H9 (cell line): Measurements from ENCODE around the gene CAMTA1. TPM values are rescaled to one million over a fixed set of nuclear protein-coding genes. Genes with fewer than 3 reads are reported as not detected.

Experiments used
- DNase-seq: peaks from one replicate; pipeline ENCODE4 v3.0.0-alpha.2; 2017
- H2AFZ ChIP-seq: one replicate; pipeline ENCODE4 v1.6.1; 2013; ENCODE audit warnings: mild to moderate bottlenecking, low read length, control low read depth, moderate library complexity
- H2AK5ac ChIP-seq: 2 replicates; pipeline ENCODE4 v1.6.1; 2013; ENCODE audit warnings: low read length, control low read depth, mixed read lengths; ENCODE audit not compliant: insufficient read length
- H2BK120ac ChIP-seq: one replicate; pipeline ENCODE4 v1.6.1; 2013; ENCODE audit warnings: low read depth, mild to moderate bottlenecking, low read length, control low read depth, inconsistent platforms; ENCODE audit not compliant: poor library complexity, severe bottlenecking
- H2BK12ac ChIP-seq: 2 replicates; pipeline ENCODE4 v1.6.1; 2013; ENCODE audit warnings: low read length, control low read depth, mixed read lengths, low read depth; ENCODE audit not compliant: insufficient read length
- H2BK15ac ChIP-seq: 2 replicates; pipeline ENCODE4 v1.6.1; 2013; ENCODE audit warnings: low read depth, low read length, control low read depth
- H2BK20ac ChIP-seq: one replicate; pipeline ENCODE4 v1.6.1; 2013; ENCODE audit warnings: low read depth, mild to moderate bottlenecking, low read length, control low read depth, inconsistent platforms; ENCODE audit not compliant: poor library complexity, severe bottlenecking
- H2BK5ac ChIP-seq: 2 replicates; pipeline ENCODE4 v1.6.1; 2013; ENCODE audit warnings: low read length, control low read depth, mixed read lengths; ENCODE audit not compliant: insufficient read length
- H3K14ac ChIP-seq: 2 replicates; pipeline ENCODE4 v1.6.1; 2013; ENCODE audit warnings: low read length, control low read depth; ENCODE audit not compliant: insufficient read depth
- H3K18ac ChIP-seq: 2 replicates; pipeline ENCODE4 v1.6.1; 2013; ENCODE audit warnings: low read depth, mild to moderate bottlenecking, mixed read lengths, low read length, control low read depth; ENCODE audit not compliant: insufficient read length
- H3K23ac ChIP-seq: 2 replicates; pipeline ENCODE4 v1.6.1; 2013; ENCODE audit warnings: low read length, control low read depth, mixed read lengths, low read depth; ENCODE audit not compliant: insufficient read length
- H3K23me2 ChIP-seq: 2 replicates; pipeline ENCODE4 v1.6.1; 2013; ENCODE audit warnings: low read depth, mild to moderate bottlenecking, mixed read lengths, low read length, control low read depth; ENCODE audit not compliant: insufficient read length, poor library complexity, severe bottlenecking
- H3K27ac ChIP-seq: 2 replicates; pipeline ENCODE4 v1.5.1; 2013; ENCODE audit warnings: low read length, control low read depth, mixed read lengths, low read depth; ENCODE audit not compliant: insufficient read length
- H3K27me3 ChIP-seq: 2 replicates; pipeline ENCODE4 v1.6.1; 2013; ENCODE audit warnings: low read length, control low read depth, inconsistent platforms; ENCODE audit not compliant: insufficient read depth
- H3K4ac ChIP-seq: 2 replicates; pipeline ENCODE4 v1.6.1; 2013; ENCODE audit warnings: low read depth, mild to moderate bottlenecking, control low read depth, inconsistent platforms, low read length, moderate library complexity
- H3K4me1 ChIP-seq: 2 replicates; pipeline ENCODE4 v1.6.1; 2013; ENCODE audit warnings: low read length, control low read depth, inconsistent platforms; ENCODE audit not compliant: insufficient read depth
- H3K4me2 ChIP-seq: 2 replicates; pipeline ENCODE4 v1.6.1; 2013; ENCODE audit warnings: low read length, control low read depth, mixed read lengths; ENCODE audit not compliant: insufficient read length, insufficient read depth
- H3K56ac ChIP-seq: 2 replicates; pipeline ENCODE4 v1.6.1; 2013; ENCODE audit warnings: low read depth, mild to moderate bottlenecking, mixed read lengths, low read length, control low read depth; ENCODE audit not compliant: insufficient read length
- H3K79me1 ChIP-seq: 2 replicates; pipeline ENCODE4 v1.6.1; 2013; ENCODE audit warnings: low read depth, mild to moderate bottlenecking, moderate library complexity, low read length, control low read depth, inconsistent platforms; ENCODE audit not compliant: insufficient read depth, poor library complexity, severe bottlenecking
- H3K79me2 ChIP-seq: 2 replicates; pipeline ENCODE4 v1.6.1; 2013; ENCODE audit warnings: low read length, control low read depth, inconsistent platforms; ENCODE audit not compliant: insufficient read depth
- H3K9ac ChIP-seq: 2 replicates; pipeline ENCODE4 v1.6.1; 2013; ENCODE audit warnings: low read length, control low read depth, mixed read lengths; ENCODE audit not compliant: insufficient read length; ENCODE audit errors: extremely low read depth
- H3K9me3 ChIP-seq: one replicate; pipeline ENCODE4 v1.6.1; 2013; ENCODE audit warnings: low read depth, low read length, inconsistent platforms; ENCODE audit not compliant: control insufficient read depth
- H3T11ph ChIP-seq: one replicate; pipeline ENCODE4 v1.6.1; 2013; ENCODE audit warnings: mild to moderate bottlenecking, low read length, control low read depth, inconsistent platforms
- H4K20me1 ChIP-seq: one replicate; pipeline ENCODE4 v1.6.1; 2013; ENCODE audit not compliant: control insufficient read depth, insufficient read length, insufficient read depth
- H4K5ac ChIP-seq: 2 replicates; pipeline ENCODE4 v1.6.1; 2013; ENCODE audit warnings: low read depth, mild to moderate bottlenecking, mixed read lengths, low read length, control low read depth; ENCODE audit not compliant: insufficient read length
- H4K8ac ChIP-seq: replicated peaks from 2 replicates; pipeline ENCODE4 v1.6.1; 2013; ENCODE audit warnings: low read length, control low read depth, mixed read lengths, low read depth; ENCODE audit not compliant: insufficient read length
- H4K91ac ChIP-seq: 2 replicates; pipeline ENCODE4 v1.6.1; 2013; ENCODE audit warnings: low read depth, mild to moderate bottlenecking, moderate library complexity, mixed read lengths, low read length, control low read depth; ENCODE audit not compliant: insufficient read length
- H3K27ac Mint-ChIP-seq, 3 experiments: 2 replicates in 2 of 3; 3 replicates in 1 of 3; pipeline ENCODE4 v1.8.0; 2020 to 2021; ENCODE audit warnings: mixed read lengths in 3 of 3, mild to moderate bottlenecking in 1 of 3, moderate library complexity in 1 of 3
- H3K27me3 Mint-ChIP-seq: 2 replicates; pipeline ENCODE4 v1.8.0; 2021; ENCODE audit warnings: low read depth, mild to moderate bottlenecking, moderate library complexity, mixed read lengths
- H3K36me3 Mint-ChIP-seq, 3 experiments: 2 replicates in 2 of 3; 3 replicates in 1 of 3; pipeline ENCODE4 v1.8.0; 2020 to 2021; ENCODE audit warnings: low read depth in 3 of 3, mixed read lengths in 3 of 3; ENCODE audit not compliant: insufficient read depth in 1 of 3
- H3K4me1 Mint-ChIP-seq, 2 experiments: 2 replicates each; pipeline ENCODE4 v1.8.0; 2020; ENCODE audit warnings: mixed read lengths in 2 of 2
- H3K4me3 Mint-ChIP-seq, 2 experiments: 2 replicates in 1 of 2; 3 replicates in 1 of 2; pipeline ENCODE4 v1.8.0; 2020 to 2021; ENCODE audit warnings: mild to moderate bottlenecking in 2 of 2, mixed read lengths in 2 of 2, moderate library complexity in 1 of 2
- H3K9me3 Mint-ChIP-seq, 2 experiments: 2 replicates in 1 of 2; 3 replicates in 1 of 2; pipeline ENCODE4 v1.8.0; 2020; ENCODE audit warnings: mild to moderate bottlenecking in 2 of 2, mixed read lengths in 2 of 2, moderate library complexity in 1 of 2
- CTCF ChIP-seq: fragments of 200-600 bp; sonication (generic); conservative IDR thresholded peaks from 3 replicates; pipeline ENCODE4 v1.8.0; 2021; ENCODE audit warnings: antibody characterized with exemption, mild to moderate bottlenecking
- WGBS: extraction: QIAGEN DNeasy Blood & Tissue Kit; methylation state at CpG from one replicate; pipeline ENCODE4 v1.1.7; 2013; ENCODE audit warnings: missing lambda C conversion rate, low lambda C conversion rate, mixed read lengths; ENCODE audit not compliant: insufficient read length; ENCODE audit errors: extremely low coverage; 5-methylcytosine and 5-hydroxymethylcytosine counted together
- total RNA-seq: library from RNA; stranded (reverse); gene quantifications from 2 replicates; pipeline ENCODE4 v1.2.1, GENCODE V29; 2021

CAMTA1 gene
- total RNA-seq, 1 experiment from 2014 or later: 115 TPM

GRCh38 chr1:7441143-7441841 is 656.0 kb downstream of the CAMTA1 start:
- Histone ChIP-seq H2BK12ac (no peak overlapping the region), H4K91ac (no peak overlapping the region), H3K79me1 (no peaks in the 10 kb centered on the region), H4K20me1 (no peaks in the 10 kb centered on the region), H2BK120ac (no peak overlapping the region), H3T11ph (no peak overlapping the region), H3K27me3 (no peaks in the 10 kb centered on the region), H3K79me2 (no peaks in the 10 kb centered on the region), H2BK20ac (no peak overlapping the region), H2BK15ac (no peak overlapping the region), H3K4ac (no peak overlapping the region), H3K23me2 (no peaks in the 10 kb centered on the region), H3K4me1 (no peaks in the 10 kb centered on the region), H3K14ac (peak overlapping the region; percentile 37; the same call in 1 of the 2 replicates), H3K56ac (no peak overlapping the region), H3K9me3 (no peaks in the 10 kb centered on the region), H2BK5ac (no peak overlapping the region), H3K9ac (no peak overlapping the region), H2AK5ac (no peak overlapping the region), H4K5ac (no peak overlapping the region), H4K8ac (no peak overlapping the region), H3K18ac (no peak overlapping the region), H3K23ac (no peak overlapping the region), H2AFZ (no peak overlapping the region), H3K27ac (no peak overlapping the region), H3K4me2 (no peak overlapping the region)
- Mint-ChIP-seq H3K4me3 (no peak overlapping the region), H3K4me1 (peaks cover 2 to 3% of the 10 kb centered on the region in 2 experiments; a peak in 2 of 4 replicates), H3K27me3 (no peaks in the 10 kb centered on the region; the same call in none of the 2 replicates), H3K36me3 (no peaks in the 10 kb centered on the region), H3K9me3 (no peaks in the 10 kb centered on the region), H3K27ac (peak overlapping the region in 1 of 3 experiments; percentile 56; a peak in 1 of 7 replicates)
- DNase-seq: no peak
- no peak for TF ChIP-seq CTCF
- no CpG with 5 or more reads among the region's 16 CpGs for WGBS
